Retinal pigment epithelial cell (primary cell): ENCODE data around the gene GAL.
A peak's percentile ranks its signal among the peaks of the same experiment; 100 is the strongest.
"Not testable (repeated sequence)": the region's sequence is repeated elsewhere in the genome, so short reads cannot be mapped to it uniquely, and the experiment has no call there.

Experiments
- DNase-seq: peaks from one replicate; pipeline ENCODE4 v3.0.0-alpha.2; 2010; ENCODE audit warnings: low read depth
- H3K4me3 ChIP-seq: 2 replicates; pipeline ENCODE4 v1.5.1; 2011; ENCODE audit warnings: mild to moderate bottlenecking, low read length, control low read depth, moderate library complexity
- CTCF ChIP-seq: conservative IDR thresholded peaks from 2 replicates; pipeline ENCODE4 v1.5.1; 2011; ENCODE audit warnings: low read depth, low read length, control low read depth, inconsistent platforms

Gene GAL

GRCh38 chr11:68684385-68685356 lies at the start of gene GAL:
Gene GAL (plus strand): TSS chr11:68684544. CDS start chr11:68684924, 380 bp downstream.
- DNase-seq, result no peak
- peak within 1 kb of the TSS; percentile 6 for H3K4me3 ChIP-seq

GRCh38 chr11:68634606-68635005 lies 49.7 kb upstream of the GAL start:
- H3K4me3 ChIP-seq, DNase-seq: not testable (repeated sequence)

More at GRCh38 chr11:68684385-68685356, at the start of gene GAL:
- TF ChIP-seq CTCF, result no peak

- H3K4me3 ChIP-seq, DNase-seq: not testable (repeated sequence)
Observed at GRCh38 chr11:68635172-68635571, 49.2 kb upstream of the GAL start.

GRCh38 chr11:68635883-68636282 lies 48.5 kb upstream of the GAL start:
- not testable (repeated sequence) for H3K4me3 ChIP-seq, DNase-seq

- not testable (repeated sequence) for DNase-seq, H3K4me3 ChIP-seq
Observed at GRCh38 chr11:68639322-68639721, 45.0 kb upstream of the GAL start.

GRCh38 chr11:68641880-68642279 lies 42.5 kb upstream of the GAL start:
- no peak for TF ChIP-seq CTCF
- no peak overlapping the region for H3K4me3 ChIP-seq
- DNase-seq, result no peak

- DNase-seq, result no peak
- no peak for TF ChIP-seq CTCF
- H3K4me3 ChIP-seq, result no peak overlapping the region
Observed at GRCh38 chr11:68643585-68643984, 40.8 kb upstream of the GAL start.

GRCh38 chr11:68646832-68647231 lies 37.5 kb upstream of the GAL start:
- TF ChIP-seq CTCF, result no peak
- no peak for DNase-seq

GRCh38 chr11:68649851-68650555 lies 34.3 kb upstream of the GAL start:
- H3K4me3 ChIP-seq, result no peak overlapping the region
- DNase-seq, result no peak
- TF ChIP-seq CTCF, result no peak

More at GRCh38 chr11:68646832-68647231, 37.5 kb upstream of the GAL start:
- no peak overlapping the region for H3K4me3 ChIP-seq
